GM18868 (cell line): Measurements from ENCODE around the gene SPOCK1.
A peak's percentile ranks its signal among the peaks of the same experiment; 100 is the strongest.
"Not testable (repeated sequence)": the region's sequence is repeated elsewhere in the genome, so short reads cannot be mapped to it uniquely, and the experiment has no call there.

Experiments used
- ATAC-seq: cut with Tn5 transposase; IDR thresholded peaks from one replicate; pipeline ENCODE4 v1.9.1; 2021; ENCODE audit warnings: mild to moderate bottlenecking, moderate library complexity; ENCODE audit not compliant: unreplicated experiment

The SPOCK1 gene

GRCh38 chr5:137233304-137233703, 265.8 kb downstream of the SPOCK1 start:
- not testable (repeated sequence) for ATAC-seq

GRCh38 chr5:137231540-137231939, 267.6 kb downstream of the SPOCK1 start:
- no peak for ATAC-seq

GRCh38 chr5:137228816-137229215, 270.3 kb downstream of the SPOCK1 start:
- no peak for ATAC-seq

GRCh38 chr5:137226081-137226480, 273.0 kb downstream of the SPOCK1 start:
- no peak for ATAC-seq

GRCh38 chr5:137223324-137224295, 275.5 kb downstream of the SPOCK1 start:
- no peak for ATAC-seq

- ATAC-seq = no peak
These were observed 277.2 kb downstream of the SPOCK1 start for GRCh38 chr5:137221943-137222342.

GRCh38 chr5:137220523-137220927, 278.6 kb downstream of the SPOCK1 start:
- peak; percentile 90 for ATAC-seq

GRCh38 chr5:137218896-137219295, 280.2 kb downstream of the SPOCK1 start:
- ATAC-seq = no peak

GRCh38 chr5:137218471-137218870, 280.7 kb downstream of the SPOCK1 start:
- no peak for ATAC-seq

- ATAC-seq = no peak
These were observed 281.4 kb downstream of the SPOCK1 start for GRCh38 chr5:137217599-137218200.

- ATAC-seq = no peak
These were observed 282.0 kb downstream of the SPOCK1 start for GRCh38 chr5:137216976-137217598.

GRCh38 chr5:137215780-137216179, 283.3 kb downstream of the SPOCK1 start:
- no peak for ATAC-seq

- no peak for ATAC-seq
These were observed 283.9 kb downstream of the SPOCK1 start for GRCh38 chr5:137215261-137215660.

- no peak for ATAC-seq
These were observed 284.5 kb downstream of the SPOCK1 start for GRCh38 chr5:137214446-137215189.

GRCh38 chr5:137212471-137212870, 286.7 kb downstream of the SPOCK1 start:
- no peak for ATAC-seq

- no peak for ATAC-seq
These were observed 289.8 kb downstream of the SPOCK1 start for GRCh38 chr5:137209232-137209809.

GRCh38 chr5:137207023-137207760, 291.9 kb downstream of the SPOCK1 start:
- ATAC-seq = no peak

GRCh38 chr5:137206030-137206715, 293.0 kb downstream of the SPOCK1 start:
- no peak for ATAC-seq
